Adipocyte (in vitro differentiated cells): ENCODE data around the gene BCKDK.
"Not testable (repeated sequence)": the region's sequence is repeated elsewhere in the genome, so short reads cannot be mapped to it uniquely, and the experiment has no call there.

Source experiments
- DNase-seq: peaks from one replicate; pipeline ENCODE4 v3.0.0-alpha.2; 2015; ENCODE audit warnings: low read depth
- H3K27me3 ChIP-seq: replicated peaks from 2 replicates; pipeline ENCODE4 v1.7.0; 2013; ENCODE audit warnings: mild to moderate bottlenecking, low read length, moderate library complexity; ENCODE audit not compliant: control insufficient read depth, insufficient read depth
- H3K36me3 ChIP-seq: 2 replicates; pipeline ENCODE4 v1.7.0; 2013; ENCODE audit warnings: low read length, mild to moderate bottlenecking, moderate library complexity; ENCODE audit not compliant: control insufficient read depth, insufficient read depth, severe bottlenecking
- H3K4me1 ChIP-seq: 2 replicates; pipeline ENCODE4 v1.7.0; 2013; ENCODE audit warnings: mild to moderate bottlenecking, low read length, moderate library complexity; ENCODE audit not compliant: control insufficient read depth, insufficient read depth
- H3K4me3 ChIP-seq: 2 replicates; pipeline ENCODE4 v1.7.0; 2013; ENCODE audit warnings: mild to moderate bottlenecking, low read length, moderate library complexity
- H3K9ac ChIP-seq: 2 replicates; pipeline ENCODE4 v1.7.0; 2013; ENCODE audit warnings: mild to moderate bottlenecking, low read length, moderate library complexity
- H3K9me3 ChIP-seq: 2 replicates; pipeline ENCODE4 v1.7.0; 2013; ENCODE audit warnings: mild to moderate bottlenecking, low read length, moderate library complexity; ENCODE audit not compliant: control insufficient read depth

BCKDK gene

DNA sequence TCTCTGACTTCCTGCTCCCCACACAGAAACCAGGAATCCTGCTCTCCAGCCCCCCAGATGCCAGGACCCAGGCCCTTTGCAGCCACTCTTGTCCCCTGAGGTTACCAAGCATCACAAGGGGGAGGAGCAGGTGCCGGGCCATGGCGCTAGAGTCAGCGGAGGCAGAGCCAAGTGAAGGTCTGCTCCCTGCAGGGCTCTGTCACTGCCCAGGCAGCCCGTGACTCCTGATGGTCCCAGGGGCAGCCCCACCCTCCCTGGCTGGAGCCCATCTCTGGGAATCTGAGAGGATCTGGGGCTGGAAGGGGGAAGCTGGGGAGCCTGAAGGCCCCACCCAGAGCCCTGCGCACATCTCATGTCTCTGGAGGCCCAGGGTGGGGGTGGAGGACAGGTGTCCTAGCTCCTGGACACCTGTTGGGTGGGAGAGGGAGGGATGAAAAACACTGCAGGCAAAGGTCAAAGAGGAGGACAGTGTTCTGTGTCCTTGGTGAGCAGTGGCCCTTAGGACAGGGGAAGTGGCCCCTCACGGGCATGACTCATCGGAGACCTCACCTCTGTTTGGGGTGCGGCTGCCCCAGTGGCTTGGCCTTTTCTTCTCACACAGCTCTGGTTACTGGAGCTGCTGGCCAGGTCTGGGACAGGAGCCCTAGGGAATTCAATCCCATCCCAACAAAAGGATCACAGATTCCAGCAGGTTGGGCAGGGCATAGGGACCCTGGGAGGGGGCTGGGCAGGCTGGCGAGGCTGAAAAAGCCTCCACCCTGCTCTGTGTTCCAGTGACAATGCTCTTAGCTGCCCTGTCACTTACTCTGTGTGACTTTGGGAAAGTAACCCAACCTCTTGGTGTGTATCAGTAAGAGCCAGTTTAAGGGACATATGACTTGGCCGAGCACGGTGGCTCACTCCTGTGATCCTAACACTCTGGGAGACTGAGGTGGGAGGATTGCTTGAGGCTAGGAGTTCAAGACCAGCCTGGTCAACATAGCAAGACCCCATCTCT is 42.0 kb downstream of the BCKDK start, which contains the start of gene PRSS36:
Gene PRSS36 (minus strand): TSS at position 173 of the 997 bp plus-strand sequence. CDS start 31 bp downstream, at position 142.
- H3K4me1 ChIP-seq = no peaks in the 10 kb centered on the region
- H3K36me3 ChIP-seq = no peaks in the 10 kb centered on the region
- DNase-seq = no peak
- H3K4me3 ChIP-seq = no peak within 1 kb of the TSS
- no peaks in the 10 kb centered on the region for H3K9me3 ChIP-seq
- H3K27me3 ChIP-seq = peaks cover 39% of the 10 kb centered on the region
- H3K9ac ChIP-seq = no peak within 1 kb of the TSS

DNA sequence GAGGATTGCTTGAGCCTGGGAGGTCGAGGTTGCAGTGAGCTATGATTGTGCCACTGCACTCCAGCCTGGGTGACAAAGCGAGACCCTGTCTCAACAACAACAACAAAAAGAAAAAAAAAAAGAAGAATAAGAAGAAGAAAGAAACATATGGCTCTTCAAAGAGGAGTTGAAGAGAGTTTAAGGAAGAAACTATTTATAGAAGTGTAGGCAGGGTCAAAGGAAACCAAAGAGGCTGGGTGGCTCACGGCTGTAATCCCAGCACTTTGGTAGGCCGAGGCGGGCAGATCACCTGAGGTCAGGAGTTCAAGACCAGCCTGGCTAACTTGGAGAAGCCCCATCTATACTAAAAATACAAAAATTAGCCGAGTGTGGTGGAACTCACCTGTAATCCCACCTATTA is 42.8 kb downstream of the BCKDK start:
- not testable (repeated sequence) for H3K4me3 ChIP-seq, H3K9me3 ChIP-seq, H3K9ac ChIP-seq, DNase-seq, H3K4me1 ChIP-seq, H3K36me3 ChIP-seq
- peaks cover 39% of the 10 kb centered on the region for H3K27me3 ChIP-seq

DNA sequence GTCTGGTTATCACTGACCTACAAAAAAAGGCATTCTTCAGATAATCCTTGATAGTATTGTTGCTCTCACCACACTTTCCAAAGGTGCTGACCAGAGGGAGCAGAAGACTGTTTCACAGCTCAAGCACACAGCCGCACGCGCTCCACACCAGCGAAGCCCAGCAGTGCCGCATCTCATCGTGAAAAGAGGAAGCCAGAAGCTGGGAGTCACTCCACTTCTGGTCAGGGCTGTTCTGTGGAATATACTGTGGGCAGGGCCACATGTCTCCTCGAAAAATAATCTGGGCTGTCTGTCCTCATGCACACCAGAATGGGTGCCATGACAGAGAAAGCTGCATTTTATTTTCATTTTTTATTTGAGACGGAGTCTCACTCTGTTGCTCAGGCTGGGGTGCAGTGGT is 49.0 kb downstream of the BCKDK start:
- Histone ChIP-seq H3K36me3 (no peaks in the 10 kb centered on the region), H3K4me1 (no peaks in the 10 kb centered on the region), H3K9ac (no peak overlapping the region), H3K4me3 (no peak overlapping the region), H3K9me3 (no peaks in the 10 kb centered on the region), H3K27me3 (peaks cover 3% of the 10 kb centered on the region)
- DNase-seq = no peak
